OCI-LY7 (cell line): ENCODE data around the gene PRAMEF2.
"Not testable (repeated sequence)": the region's sequence is repeated elsewhere in the genome, so short reads cannot be mapped to it uniquely, and the experiment has no call there.

Experiments
- CTCF ChIP-seq: fragments of 200-600 bp; sonication (generic); conservative IDR thresholded peaks from 2 replicates; pipeline ENCODE4 v1.5.1; 2014; ENCODE audit warnings: mild to moderate bottlenecking, antibody characterized with exemption, low read length, moderate library complexity, mixed read lengths
- EZH2phosphoT487 ChIP-seq: fragments of 200-600 bp; sonication (generic); IDR thresholded peaks from 2 replicates; pipeline ENCODE4 v1.6.1; 2018; ENCODE audit warnings: low read depth, borderline replicate concordance, mild to moderate bottlenecking, mixed run types, antibody characterized with exemption, low read length, moderate library complexity, mixed read lengths

GRCh38 chr1:12878453-12878852, 21.6 kb downstream of the PRAMEF2 start:
- TF ChIP-seq CTCF, EZH2phosphoT487: not testable (repeated sequence)
